Measurements from ENCODE around the gene THAP6.
A peak's percentile ranks its signal among the peaks of the same experiment; 100 is the strongest.
"Not testable (repeated sequence)": the region's sequence is repeated elsewhere in the genome, so short reads cannot be mapped to it uniquely, and the experiment has no call there.

The THAP6 gene

DNA sequence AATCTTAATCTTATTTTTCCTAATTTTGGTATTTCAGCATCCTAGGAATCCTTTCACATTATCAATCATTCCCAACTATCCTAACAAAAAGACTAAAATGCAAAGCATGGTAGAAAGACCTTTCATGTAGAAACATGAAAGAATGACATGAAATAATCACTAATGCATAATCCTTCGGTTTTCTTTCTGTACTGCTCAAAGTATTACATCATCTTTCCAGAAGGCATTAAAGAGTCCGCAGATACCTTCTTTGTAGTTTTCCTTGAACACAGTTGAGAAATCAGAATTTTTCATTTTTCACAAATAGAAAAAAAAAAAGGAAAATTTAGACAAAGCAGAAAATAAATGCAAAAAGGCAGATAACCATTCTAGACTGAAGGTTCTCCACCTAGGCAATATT, 11.6 kb upstream of the THAP6 start:
- CTCF ChIA-PET, result no interaction called here
- POLR2A ChIA-PET, result no interaction called here
- no peak for DNase-seq (ENCODE audit: extremely low spot score)
- no peak for TF ChIP-seq CTCF (IDR thresholded peaks at IDR 0.05; ENCODE audit: control extremely low read depth, extremely low read depth, low read depth, missing control alignments)

DNA sequence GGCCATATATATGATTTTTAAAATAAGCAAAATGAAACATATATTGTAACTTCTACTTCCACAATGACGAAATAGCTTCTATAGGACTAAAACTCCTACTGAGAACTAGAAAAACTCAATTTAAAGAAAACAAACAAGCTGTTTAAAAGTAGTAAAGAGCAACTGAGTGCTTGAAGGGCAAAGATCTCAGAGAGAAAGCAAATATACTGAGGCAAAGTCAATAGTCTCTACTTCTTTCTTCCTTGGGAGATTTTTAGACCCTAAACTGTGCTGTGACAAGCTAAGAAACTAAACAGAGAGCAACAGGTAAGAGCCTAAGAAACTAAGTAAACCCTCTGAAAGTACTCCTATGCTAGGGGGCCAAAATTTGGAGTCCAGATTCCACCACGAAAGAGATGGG, 8.6 kb upstream of the THAP6 start:
- CTCF ChIA-PET, result interaction anchor here (0.7 to 1.4 kb wide), 3 partner anchors 9 to 21 kb away, joined by 3 read pairs; partner anchors contain the start of genes RCHY1 and THAP6
- no peak for DNase-seq (ENCODE audit: extremely low spot score)
- POLR2A ChIA-PET, result no interaction called here
- TF ChIP-seq CTCF (IDR thresholded peaks at IDR 0.05; ENCODE audit: control extremely low read depth, extremely low read depth, low read depth, missing control alignments), result no peak

- CTCF ChIA-PET; POLR2A ChIA-PET; DNase-seq (ENCODE audit: extremely low spot score): not testable (repeated sequence)
These were observed 4.7 kb upstream of the THAP6 start for GRCh38 chr4:75509592-75509991.

DNA sequence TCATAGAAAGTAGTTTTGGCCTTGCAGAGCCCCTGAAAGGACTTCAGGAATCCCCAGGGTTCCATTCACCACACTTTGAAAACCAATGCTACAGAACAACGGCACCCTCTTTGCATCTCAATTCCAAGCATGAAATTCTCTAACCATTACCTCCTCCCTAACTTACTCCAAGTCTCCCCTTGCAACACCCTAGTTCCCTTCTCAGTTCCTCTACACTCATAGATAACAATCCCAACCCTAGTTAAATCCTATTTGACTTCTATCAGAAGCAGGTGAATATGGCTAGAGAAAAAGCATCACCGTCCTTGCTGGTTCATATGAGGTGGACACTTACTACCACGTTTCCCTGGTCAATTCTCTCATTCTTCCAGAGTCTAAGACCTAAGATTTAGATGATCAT, 2.4 kb upstream of the THAP6 start:
- POLR2A ChIA-PET, result interaction anchor here (0.6 kb wide), 1 partner anchor 1509 kb away, joined by 3 read pairs; no protein-coding TSS in a partner anchor

GRCh38 chr4:75512386-75513211, 1.7 kb upstream of the THAP6 start:
- no peak for TF ChIP-seq CTCF (IDR thresholded peaks at IDR 0.05; ENCODE audit: control extremely low read depth, extremely low read depth, low read depth, missing control alignments)
- POLR2A ChIA-PET, result interaction anchor here (0.6 to 1.0 kb wide), 3 partner anchors 15 to 1508 kb away, joined by 3 read pairs; partner anchors contain the start of gene USO1
- CTCF ChIA-PET, result interaction anchor here (1.2 to 2.2 kb wide), 4 partner anchors 14 to 20 kb away, joined by 3 to 18 read pairs (median 4); no protein-coding TSS in a partner anchor
- DNase-seq (ENCODE audit: extremely low spot score), result peak; percentile 14

More for the DNA sequence above, 2.4 kb upstream of the THAP6 start:
- no peak for DNase-seq (ENCODE audit: extremely low spot score)
- CTCF ChIA-PET, result interaction anchor here (1.0 kb wide), 1 partner anchor 19 kb away, joined by 3 read pairs; no protein-coding TSS in a partner anchor
- TF ChIP-seq CTCF (IDR thresholded peaks at IDR 0.05; ENCODE audit: control extremely low read depth, extremely low read depth, low read depth, missing control alignments), result no peak

GRCh38 chr4:75513526-75514130, 645 bp upstream of the THAP6 start:
- ChIA-PET CTCF (interaction anchor here (0.9 to 2.2 kb wide), 5 partner anchors 8 to 21 kb away, joined by 3 to 18 read pairs (median 4); no protein-coding TSS in a partner anchor), POLR2A (interaction anchor here (0.7 to 1.0 kb wide), 2 partner anchors 16 to 210 kb away, joined by 3 to 4 read pairs; partner anchors contain the start of gene USO1)
- TF ChIP-seq CTCF (IDR thresholded peaks at IDR 0.05; ENCODE audit: control extremely low read depth, extremely low read depth, low read depth, missing control alignments), result no peak
- no peak for DNase-seq (ENCODE audit: extremely low spot score)
